K562 (cell line): ENCODE measurements around the gene HNRNPM. TPM values are rescaled to one million over a fixed set of nuclear protein-coding genes. Genes with fewer than 3 reads are reported as not detected.

Source experiments
- ATAC-seq: fragments of 200-7000 bp; cut with Tn5 transposase; 3 replicates; pipeline ENCODE4 v1.9.1; 2020; ENCODE audit warnings: moderate library complexity
- BruUV-seq: library from RNA; stranded (reverse); fragments of 400-500 nt; replicated peaks from 2 replicates; lab custom pipeline; 2021; lab: Mats Ljungman, UMichigan
- CTCF ChIA-PET: fragments of 300-600 bp; formaldehyde crosslinking; extraction: SDS; loops from one replicate; lab custom pipeline; 2021; ENCODE audit warnings: low intra/inter-chr PET ratio; lab: Yijun Ruan, JAX
- POLR2A ChIA-PET: fragments of 300-600, 350-650 bp; sonication (Branson Sonifier 250); formaldehyde crosslinking; extraction: SDS; loops from one replicate; lab custom pipeline; 2021; ENCODE audit warnings: antibody characterized with exemption, inconsistent platforms; lab: Yijun Ruan, JAX
- DNase-seq, 4 experiments: peaks; one replicate each; pipeline versions ENCODE4 v3.0.0 to v3.0.0-alpha.2; 2011 to 2018; ENCODE audit warnings: low spot score in 3 of 4, mixed read lengths in 3 of 4; ENCODE audit errors: extremely low read depth in 1 of 4
- FAIRE-seq: peaks from 2 replicates; lab custom pipeline; 2011; peaks lifted over from hg19 to GRCh38; lab: Jason Lieb, UNC
- H2AFZ ChIP-seq: 2 replicates; pipeline ENCODE4 v1.6.0; 2011; ENCODE audit warnings: low read depth, low read length, control low read depth, inconsistent platforms
- H3K27ac ChIP-seq: fragments of 200-600 bp; 3 replicates; pipeline ENCODE4 v1.8.0; 2011; ENCODE audit warnings: low read depth, mild to moderate bottlenecking, control low read depth, inconsistent platforms, low read length, moderate library complexity, mixed read lengths; ENCODE audit errors: extremely low read depth
- H3K27me3 ChIP-seq, 2 experiments: fragments of 300-600 bp in 1 of 2; 2 replicates in 1 of 2; 3 replicates in 1 of 2; pipeline versions ENCODE4 v1.6.0 to v1.8.0; 2011; ENCODE audit warnings: inconsistent platforms in 2 of 2, low read length in 2 of 2, mild to moderate bottlenecking in 1 of 2, mixed read lengths in 1 of 2, moderate library complexity in 1 of 2; ENCODE audit not compliant: control insufficient read depth in 2 of 2, insufficient read depth in 2 of 2
- H3K36me3 ChIP-seq: fragments of 300-600 bp; 3 replicates; pipeline ENCODE4 v1.8.0; 2011; ENCODE audit warnings: mild to moderate bottlenecking, low read length, inconsistent platforms; ENCODE audit not compliant: control insufficient read depth, insufficient read depth
- H3K4me1 ChIP-seq, 2 experiments: fragments of 200-600 bp in 1 of 2; replicated peaks in 1 of 2; 2 replicates in 1 of 2; 3 replicates in 1 of 2; pipeline versions ENCODE4 v1.5.1 to v1.8.0; 2011; ENCODE audit warnings: inconsistent platforms in 2 of 2, low read length in 2 of 2, mild to moderate bottlenecking in 1 of 2, mixed read lengths in 1 of 2, moderate library complexity in 1 of 2; ENCODE audit not compliant: control insufficient read depth in 2 of 2, insufficient read depth in 2 of 2
- H3K4me2 ChIP-seq: 2 replicates; pipeline ENCODE4 v1.6.1; 2011; ENCODE audit warnings: low read length, control low read depth, inconsistent platforms, mixed read lengths; ENCODE audit not compliant: insufficient read depth
- H3K4me3 ChIP-seq: fragments of 200-600 bp; sonication (generic), shearing (Covaris generic); 2 replicates; pipeline ENCODE4 v1.5.1; 2016; ENCODE audit warnings: control low read depth, inconsistent platforms
- H3K79me2 ChIP-seq: fragments of 200-600 bp; 3 replicates; pipeline ENCODE4 v1.8.0; 2011; ENCODE audit warnings: low read length, inconsistent platforms; ENCODE audit not compliant: control insufficient read depth, insufficient read depth
- H3K9ac ChIP-seq, 2 experiments: 2 replicates each; pipeline versions ENCODE4 v1.6.0 to v1.6.1; 2011; ENCODE audit warnings: low read depth in 2 of 2, low read length in 2 of 2, control low read depth in 1 of 2, inconsistent platforms in 1 of 2, mild to moderate bottlenecking in 1 of 2, mixed read lengths in 1 of 2; ENCODE audit not compliant: insufficient read depth in 1 of 2
- H3K9me1 ChIP-seq: one replicate; pipeline ENCODE4 v1.6.0; 2011; ENCODE audit warnings: inconsistent platforms, mild to moderate bottlenecking, low read length, moderate library complexity; ENCODE audit not compliant: control insufficient read depth, insufficient read depth
- H3K9me3 ChIP-seq: replicated peaks from 2 replicates; pipeline ENCODE4 v1.5.1; 2011; ENCODE audit warnings: low read depth, low read length, inconsistent platforms; ENCODE audit not compliant: control insufficient read depth, insufficient read depth
- H4K20me1 ChIP-seq: replicated peaks from 2 replicates; pipeline ENCODE4 v1.6.1; 2011; ENCODE audit warnings: low read length, inconsistent platforms, mixed read lengths; ENCODE audit not compliant: control insufficient read depth, insufficient read depth
- CBX1 ChIP-seq: sonication (generic); IDR thresholded peaks from 2 replicates; pipeline ENCODE4 v1.6.1; 2016; ENCODE audit warnings: antibody characterized with exemption, low read depth, mild to moderate bottlenecking
- FOXJ2 ChIP-seq: fragments of 200-800 bp; sonication (Bioruptor generic); IDR thresholded peaks from 2 replicates; pipeline ENCODE4 v1.6.1; 2016; ENCODE audit warnings: missing genetic modification characterization, missing compliant biosample characterization
- HEY1 ChIP-seq: fragments of 250-450 bp; sonication (Bioruptor Pico); IDR thresholded peaks from 2 replicates; pipeline ENCODE4 v1.5.0; 2020; ENCODE audit warnings: mild to moderate bottlenecking, moderate library complexity, borderline replicate concordance
- HMG20A ChIP-seq: fragments of 450-650 bp; formaldehyde crosslinking; conservative IDR thresholded peaks from 2 replicates; pipeline ENCODE4 v1.4.0; 2020; ENCODE audit warnings: mild to moderate bottlenecking, mixed read lengths
- MTA3 ChIP-seq: fragments of 450-650 bp; formaldehyde crosslinking; IDR thresholded peaks from 2 replicates; pipeline ENCODE4 v1.6.1; 2017; ENCODE audit warnings: mild to moderate bottlenecking, borderline replicate concordance
- MXI1 ChIP-seq: IDR thresholded peaks from 2 replicates; pipeline ENCODE4 v1.6.1; 2011; ENCODE audit warnings: low read depth, mild to moderate bottlenecking, improper control_type of control experiment, low read length
- NCOA4 ChIP-seq: fragments of 450-650 bp; IDR thresholded peaks from 2 replicates; pipeline ENCODE4 v1.6.1; 2018; ENCODE audit warnings: mild to moderate bottlenecking; ENCODE audit not compliant: partially characterized antibody
- PHF20 ChIP-seq: fragments of 450-650 bp; IDR thresholded peaks from 2 replicates; pipeline ENCODE4 v1.6.1; 2018; ENCODE audit not compliant: partially characterized antibody
- PTBP1 ChIP-seq: fragments of 200-400 bp; formaldehyde crosslinking; IDR thresholded peaks from 2 replicates; pipeline ENCODE4 v1.6.1; 2017; ENCODE audit warnings: low read depth, low read length
- SP2 ChIP-seq: IDR thresholded peaks from 2 replicates; pipeline ENCODE4 v1.6.1; 2011; ENCODE audit warnings: mild to moderate bottlenecking, low read depth, low read length, moderate library complexity; ENCODE audit not compliant: poor library complexity, severe bottlenecking; ENCODE audit errors: extremely low read depth
- SREBF1 ChIP-seq: fragments of 150-350 bp; IDR thresholded peaks from 2 replicates; pipeline ENCODE4 v1.6.1; 2014; ENCODE audit warnings: antibody characterized with exemption, low read depth, low read length, borderline replicate concordance
- TBP ChIP-seq: optimal IDR thresholded peaks from 2 replicates; pipeline ENCODE3; 2011; ENCODE audit warnings: low read depth, low read length, improper control_type of control experiment
- ZBTB1 ChIP-seq: sonication (generic); formaldehyde crosslinking; IDR thresholded peaks from 2 replicates; pipeline ENCODE4 v1.8.1; 2023; ENCODE audit warnings: missing genetic modification reagents, low read depth, mild to moderate bottlenecking, borderline replicate concordance
- ZNF668 ChIP-seq: fragments of 250-450 bp; sonication (Bioruptor Pico); IDR thresholded peaks from 2 replicates; pipeline ENCODE4 v1.8.0; 2022; ENCODE audit warnings: mild to moderate bottlenecking, inconsistent platforms
- WGBS: fragments of 100-300 bp; shearing (Covaris generic); methylation state at CpG from one replicate; pipeline ENCODE4 v1.1.6; 2016; ENCODE audit warnings: low coverage, mixed read lengths; ENCODE audit not compliant: insufficient coverage; ENCODE audit errors: missing lambda C conversion rate; 5-methylcytosine and 5-hydroxymethylcytosine counted together
- in situ Hi-C: fragments of 300-500 bp; cut with MboI; formaldehyde crosslinking; loops from 4 replicates; pipeline ENCODE4 v1.15.0; 2018; ENCODE audit warnings: inconsistent platforms, mixed read lengths
- intact Hi-C: fragments of 100-400 bp; cut with micrococcal nuclease; formaldehyde crosslinking; loops from 2 replicates; pipeline ENCODE4 v1.14.2; 2022
- polyA plus RNA-seq, 8 experiments: library from polyadenylated mRNA; depleted of rRNA in 4 of 8; stranded (reverse) in 5 of 8; unstranded in 3 of 8; fragments of >200 nt; fragmentation: Nextera tagmentation in 2 of 8; fragmentation: Illumina TruSeq in 1 of 8; extraction: Ambion mirVana in 2 of 8; extraction: Trizol in 1 of 8; gene quantifications; 2 replicates each; pipeline versions ENCODE4 v1.2.1 to v1.2.3, GENCODE V29; 2011 to 2014; ENCODE audit warnings: inconsistent platforms in 1 of 8, missing spikeins in 1 of 8
- total RNA-seq, 7 experiments: library from RNA; depleted of rRNA in 6 of 7; stranded (reverse); fragments of >200 nt in 6 of 7; fragmentation: Illumina TruSeq in 2 of 7; extraction: Trizol in 2 of 7; gene quantifications; 2 replicates each; pipeline versions ENCODE4 v1.2.1 to v1.2.3, GENCODE V29; 2011 to 2021; ENCODE audit warnings: low replicate concordance in 1 of 7
- TF ChIP-seq, protein P1 (sequence below), 2 experiments: IDR thresholded peaks; 2 replicates each; pipeline ENCODE4 v1.6.1; 2011; ENCODE audit warnings: borderline replicate concordance in 1 of 2, control low read depth in 1 of 2, low read depth in 1 of 2, low read length in 1 of 2, mild to moderate bottlenecking in 1 of 2, mixed read lengths in 1 of 2, moderate library complexity in 1 of 2; ENCODE audit not compliant: insufficient read depth in 1 of 2, insufficient read length in 1 of 2, poor library complexity in 1 of 2, severe bottlenecking in 1 of 2; ENCODE audit errors: extremely low read depth in 1 of 2
- TF ChIP-seq, protein P2 (sequence below): fragments of 250-450 bp; sonication (Bioruptor Pico); IDR thresholded peaks from 2 replicates; pipeline ENCODE4 v1.9.0; 2021; ENCODE audit warnings: mild to moderate bottlenecking
- TF ChIP-seq, protein P3 (sequence below): IDR thresholded peaks from 2 replicates; pipeline ENCODE4 v1.6.1; 2011; ENCODE audit warnings: borderline replicate concordance, low read depth, mild to moderate bottlenecking, moderate library complexity, low read length; ENCODE audit not compliant: insufficient read depth, poor library complexity, severe bottlenecking

HNRNPM gene
- total and polyA plus RNA-seq, 9 of the 15 experiments (the other 6 are each of a cell fraction or from before 2014, with no cell fraction given): 11.1 to 340 (median 195) TPM

DNA sequence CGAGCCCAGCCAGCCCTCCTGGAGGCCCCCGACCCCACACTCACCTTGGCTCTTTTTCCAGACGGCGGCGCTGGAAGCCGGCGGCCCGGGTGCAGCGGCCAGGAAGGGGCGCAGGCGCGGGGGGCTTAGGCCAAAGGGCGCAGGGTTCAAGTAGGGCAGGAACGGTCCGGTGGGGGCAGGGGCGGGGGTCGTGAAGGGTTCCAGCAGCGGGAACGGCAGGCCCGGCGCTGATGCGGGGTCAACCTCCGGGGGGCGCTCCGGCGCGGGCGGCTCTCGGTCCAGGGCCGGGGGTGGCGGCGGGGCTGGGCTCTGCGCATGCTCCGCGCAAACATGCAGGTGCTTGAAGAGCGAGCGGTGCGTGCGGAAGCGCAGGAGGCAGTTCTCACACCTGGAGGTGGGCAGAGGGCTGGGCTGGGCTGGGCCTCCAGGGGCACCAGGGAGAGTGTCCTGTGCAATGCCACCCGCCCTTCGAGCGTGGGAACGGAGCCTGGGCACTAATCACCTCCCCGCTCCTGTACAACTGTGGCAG is 66.9 kb downstream of the HNRNPM start:
- ChIA-PET POLR2A (no interaction called here), CTCF (no interaction called here)
- Histone ChIP-seq H3K79me2 (peaks cover 7% of the 10 kb centered on the region; the same call in 1 of the 3 replicates), H4K20me1 (no peaks in the 10 kb centered on the region), H3K9ac (no peak overlapping the region), H3K4me1 (peaks cover 33 to 52% of the 10 kb centered on the region in 2 experiments), H3K36me3 (peaks cover 2% of the 10 kb centered on the region; the same call in 1 of the 3 replicates), H3K4me3 (no peak overlapping the region), H3K4me2 (peak overlapping the region; percentile 83), H3K27me3 (no peaks in the 10 kb centered on the region), H3K9me3 (peaks cover 2% of the 10 kb centered on the region), H3K27ac (no peak overlapping the region), H2AFZ (no peak overlapping the region), H3K9me1 (no peaks in the 10 kb centered on the region)
- intact Hi-C loops: loop anchor here (5.0 kb wide), 1 partner anchor 99 kb away; the partner anchor contains the start of gene MARCHF2
- ATAC-seq: no peak
- in situ Hi-C loops: no loop called here
- BruUV-seq: no TSS peak
- WGBS: 89% methylated on average over 11 of the region's 45 CpGs
- DNase-seq: no peak
- no peak for FAIRE-seq
- TF ChIP-seq MTA3: no peak
- TF ChIP-seq, protein P1, sequence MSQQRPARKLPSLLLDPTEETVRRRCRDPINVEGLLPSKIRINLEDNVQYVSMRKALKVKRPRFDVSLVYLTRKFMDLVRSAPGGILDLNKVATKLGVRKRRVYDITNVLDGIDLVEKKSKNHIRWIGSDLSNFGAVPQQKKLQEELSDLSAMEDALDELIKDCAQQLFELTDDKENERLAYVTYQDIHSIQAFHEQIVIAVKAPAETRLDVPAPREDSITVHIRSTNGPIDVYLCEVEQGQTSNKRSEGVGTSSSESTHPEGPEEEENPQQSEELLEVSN (IDR thresholded peaks at IDR 0.05; ENCODE audit: borderline replicate concordance in 1 of 2, extremely low read depth in 1 of 2, insufficient read depth in 1 of 2, insufficient read length in 1 of 2, low read depth in 1 of 2, low read length in 1 of 2, poor library complexity in 1 of 2, severe bottlenecking in 1 of 2): peak in 1 of 2 experiments; percentile 58
- no peak for TF ChIP-seq ZNF668 (CRISPR knock-in tag)
- TF ChIP-seq, protein P2, sequence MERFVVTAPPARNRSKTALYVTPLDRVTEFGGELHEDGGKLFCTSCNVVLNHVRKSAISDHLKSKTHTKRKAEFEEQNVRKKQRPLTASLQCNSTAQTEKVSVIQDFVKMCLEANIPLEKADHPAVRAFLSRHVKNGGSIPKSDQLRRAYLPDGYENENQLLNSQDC (CRISPR knock-in tag): no peak
- TF ChIP-seq SREBF1: no peak
- no peak for TF ChIP-seq PHF20
- TF ChIP-seq HEY1 (CRISPR knock-in tag): no peak
- TF ChIP-seq PTBP1: no peak
- no peak for TF ChIP-seq TBP
- peak; percentile 80; the same call in 1 of the 2 replicates for TF ChIP-seq CBX1
- no peak for TF ChIP-seq ZBTB1
- TF ChIP-seq FOXJ2 (tag): no peak
- TF ChIP-seq NCOA4: no peak
- TF ChIP-seq SP2: no peak
- TF ChIP-seq, protein P3, sequence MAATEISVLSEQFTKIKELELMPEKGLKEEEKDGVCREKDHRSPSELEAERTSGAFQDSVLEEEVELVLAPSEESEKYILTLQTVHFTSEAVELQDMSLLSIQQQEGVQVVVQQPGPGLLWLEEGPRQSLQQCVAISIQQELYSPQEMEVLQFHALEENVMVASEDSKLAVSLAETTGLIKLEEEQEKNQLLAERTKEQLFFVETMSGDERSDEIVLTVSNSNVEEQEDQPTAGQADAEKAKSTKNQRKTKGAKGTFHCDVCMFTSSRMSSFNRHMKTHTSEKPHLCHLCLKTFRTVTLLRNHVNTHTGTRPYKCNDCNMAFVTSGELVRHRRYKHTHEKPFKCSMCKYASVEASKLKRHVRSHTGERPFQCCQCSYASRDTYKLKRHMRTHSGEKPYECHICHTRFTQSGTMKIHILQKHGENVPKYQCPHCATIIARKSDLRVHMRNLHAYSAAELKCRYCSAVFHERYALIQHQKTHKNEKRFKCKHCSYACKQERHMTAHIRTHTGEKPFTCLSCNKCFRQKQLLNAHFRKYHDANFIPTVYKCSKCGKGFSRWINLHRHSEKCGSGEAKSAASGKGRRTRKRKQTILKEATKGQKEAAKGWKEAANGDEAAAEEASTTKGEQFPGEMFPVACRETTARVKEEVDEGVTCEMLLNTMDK: peak; percentile 73
- no peak for TF ChIP-seq MXI1
- no peak for TF ChIP-seq HMG20A (CRISPR knock-in tag)
